NCI-H524 treated with DMSO at 0.1 percent for 48 hours (cell line): ENCODE measurements around the gene TJP1.

Experiments used
- DNase-seq: peaks from one replicate; lab custom pipeline; 2025; lab: John Stamatoyannopoulos, UW

TJP1 gene

DNA sequence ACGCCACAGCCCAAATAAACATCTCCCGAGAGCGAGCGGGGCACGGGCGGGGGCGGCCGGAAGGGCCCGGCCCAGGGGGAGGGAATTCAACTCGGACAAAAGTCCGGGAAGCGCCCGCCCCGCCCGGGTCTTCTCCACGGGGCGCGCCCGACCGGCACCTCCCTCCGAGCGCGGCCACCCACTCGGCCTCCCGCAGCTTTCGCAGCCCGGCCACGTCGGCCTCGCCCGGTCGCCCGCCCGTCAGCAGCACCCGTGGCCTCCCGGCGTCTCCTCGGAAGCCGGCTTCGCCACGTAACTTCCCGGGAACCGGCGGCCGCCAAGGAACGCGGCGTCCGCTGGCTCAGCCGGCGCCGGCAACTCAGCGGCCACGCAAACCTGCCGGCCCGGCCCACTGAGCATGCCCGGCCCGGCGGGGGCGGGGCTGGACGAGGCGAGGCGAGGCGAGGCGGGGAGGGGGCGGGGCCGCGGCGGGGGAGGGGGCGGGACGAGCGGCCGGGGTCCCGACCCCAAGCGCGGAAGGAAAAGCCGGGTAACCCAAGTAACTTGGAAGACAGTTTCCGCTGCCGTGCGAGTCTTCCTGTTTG, at the start of gene TJP1:
TJP1 (minus strand) TSS at position 369 of the 584 bp plus-strand sequence. CDS start 440 bp downstream, outside the sequence.
- no peak for DNase-seq

DNA sequence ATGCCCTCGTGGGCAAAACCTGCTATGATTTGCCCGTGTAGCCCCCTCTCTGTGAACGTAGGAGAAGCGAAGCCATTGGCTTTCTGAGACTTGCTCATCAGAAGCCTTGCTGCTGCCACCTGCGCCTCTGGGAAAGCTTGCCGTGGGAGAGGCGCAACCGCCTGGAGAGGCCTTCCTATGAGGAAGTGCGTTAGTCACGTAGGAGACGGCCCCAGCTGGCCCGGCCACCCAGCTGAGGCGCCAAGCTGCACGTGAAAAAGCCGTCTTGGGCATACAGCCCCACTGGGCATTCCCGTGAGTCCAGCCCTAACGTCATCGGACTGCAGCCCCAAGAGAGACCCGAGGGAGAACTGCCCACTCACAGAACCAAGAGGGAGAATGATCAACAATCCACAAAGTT, 49.1 kb upstream of the TJP1 start:
- no peak for DNase-seq

DNA sequence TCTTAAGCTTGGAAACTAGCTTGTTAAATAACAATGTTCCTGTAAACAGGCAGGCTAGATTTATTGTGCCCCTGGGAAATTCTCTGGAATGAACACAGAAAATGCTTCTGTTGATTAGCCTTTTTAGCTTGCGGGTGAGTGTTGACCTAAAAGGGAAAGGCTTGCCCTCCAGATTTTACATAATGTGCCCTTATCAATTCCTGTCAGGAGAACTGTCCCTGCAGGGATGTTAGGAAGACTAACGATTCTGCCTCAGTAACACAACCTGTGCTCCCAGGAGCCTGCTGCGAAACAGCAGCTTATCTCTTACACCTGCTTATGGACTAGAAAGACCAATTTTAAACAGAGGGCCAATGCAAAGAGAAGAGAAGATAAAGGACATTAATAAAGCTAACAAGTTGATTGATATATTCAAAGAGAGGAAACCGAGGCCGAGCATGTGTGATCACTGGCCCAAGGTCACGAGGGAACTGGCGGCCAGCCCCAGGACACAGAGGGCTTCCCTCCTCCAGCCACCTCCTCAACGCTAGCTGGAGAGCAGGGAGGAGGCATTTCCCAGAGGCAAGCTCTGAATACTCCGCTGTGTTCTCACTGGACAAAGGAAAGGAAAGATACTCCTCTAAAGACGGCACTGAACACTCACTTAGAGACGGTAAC, 48.4 kb upstream of the TJP1 start:
- DNase-seq = no peak

DNA sequence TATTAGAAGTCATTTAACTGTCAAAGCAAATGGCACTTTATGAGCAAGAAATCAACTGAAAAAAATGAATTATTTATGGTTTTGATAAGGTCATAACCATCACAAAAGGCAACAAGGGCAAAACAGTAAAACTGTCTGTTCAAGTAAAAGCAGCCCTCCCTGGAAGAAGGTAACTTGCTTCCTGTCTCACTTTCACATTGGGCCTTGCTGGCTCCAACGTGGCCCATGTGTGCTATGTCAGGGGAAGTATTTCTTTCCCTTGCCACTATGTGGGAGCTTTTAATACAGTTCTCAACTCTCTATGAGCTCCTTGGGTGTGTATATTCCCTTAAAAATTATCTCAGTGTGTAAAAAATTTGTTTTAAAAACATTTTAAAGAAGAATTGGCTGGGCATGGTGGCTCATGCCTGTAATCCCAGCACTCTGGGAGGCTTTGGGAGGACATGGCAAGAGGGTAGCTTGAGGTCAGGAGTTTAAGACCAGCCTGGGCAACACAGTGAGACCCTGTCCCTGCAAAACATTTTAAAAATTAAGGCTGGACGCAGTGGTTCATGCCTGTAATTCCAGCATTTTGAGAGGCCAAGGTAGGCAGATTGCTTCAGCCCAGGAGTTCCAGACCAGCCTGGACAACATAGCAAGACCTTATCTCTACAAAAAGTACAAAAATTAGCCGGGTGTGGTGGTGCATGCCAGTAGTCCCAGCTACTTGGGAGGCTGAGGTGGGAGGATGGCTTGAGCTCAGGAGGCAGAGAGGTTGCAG, 45.2 kb upstream of the TJP1 start:
- DNase-seq = no peak

DNA sequence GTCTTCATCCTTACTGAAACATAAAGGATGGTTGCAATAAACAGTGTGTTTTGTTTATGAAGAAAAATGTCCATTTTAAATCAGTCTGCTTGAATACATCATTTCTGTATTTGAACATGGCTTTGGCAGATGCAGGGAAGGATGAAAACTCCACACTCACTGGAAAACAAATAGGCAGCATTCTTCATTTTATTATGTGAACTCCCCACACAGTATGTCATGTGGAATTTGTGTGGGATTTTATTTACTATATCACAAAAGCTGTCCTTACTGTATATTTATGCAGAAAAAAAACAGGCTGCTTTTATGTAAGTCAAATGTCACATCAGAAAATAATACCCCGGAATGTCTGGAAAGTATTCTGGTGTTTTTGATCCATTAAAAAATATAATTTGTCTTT, 44.1 kb upstream of the TJP1 start:
- no peak for DNase-seq

DNA sequence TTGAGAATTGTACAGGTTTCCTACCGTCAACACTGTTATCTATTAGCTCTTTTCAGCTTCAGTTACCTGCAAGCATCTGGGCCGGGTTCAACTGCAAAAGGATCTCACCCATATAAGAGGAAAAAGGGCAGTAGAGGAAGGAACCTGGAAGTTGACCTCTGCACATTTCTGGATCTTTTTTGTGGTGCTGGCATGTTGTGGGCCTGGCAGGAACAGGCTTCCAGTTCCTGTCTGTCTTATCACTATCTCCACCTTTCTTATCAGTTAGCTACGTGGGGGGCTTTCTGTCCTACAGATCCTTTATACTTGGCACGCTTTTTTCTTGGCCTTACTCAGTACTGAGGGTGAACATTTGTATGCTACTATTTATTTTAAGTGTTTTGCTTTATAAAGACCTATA, 42.2 kb upstream of the TJP1 start:
- no peak for DNase-seq

DNA sequence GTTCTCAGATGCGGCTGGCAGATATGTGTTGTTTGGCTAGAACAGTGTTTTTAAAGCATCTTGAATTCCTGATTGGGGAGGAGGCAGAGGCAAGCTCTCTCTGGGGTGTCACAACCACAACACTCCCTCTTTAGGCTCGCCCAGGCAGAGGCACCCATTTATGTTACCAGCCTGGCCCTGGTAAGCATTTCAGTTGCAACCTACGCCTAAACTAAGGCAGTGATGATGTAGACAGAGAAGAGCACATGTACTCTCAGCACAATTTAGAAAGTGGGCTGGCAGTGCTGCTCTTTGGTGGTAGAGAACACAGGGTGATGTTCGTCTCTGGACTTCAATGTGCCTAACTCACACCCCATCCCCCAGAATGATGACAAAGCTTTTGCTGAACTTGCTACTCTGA, 41.2 kb upstream of the TJP1 start:
- no peak for DNase-seq

DNA sequence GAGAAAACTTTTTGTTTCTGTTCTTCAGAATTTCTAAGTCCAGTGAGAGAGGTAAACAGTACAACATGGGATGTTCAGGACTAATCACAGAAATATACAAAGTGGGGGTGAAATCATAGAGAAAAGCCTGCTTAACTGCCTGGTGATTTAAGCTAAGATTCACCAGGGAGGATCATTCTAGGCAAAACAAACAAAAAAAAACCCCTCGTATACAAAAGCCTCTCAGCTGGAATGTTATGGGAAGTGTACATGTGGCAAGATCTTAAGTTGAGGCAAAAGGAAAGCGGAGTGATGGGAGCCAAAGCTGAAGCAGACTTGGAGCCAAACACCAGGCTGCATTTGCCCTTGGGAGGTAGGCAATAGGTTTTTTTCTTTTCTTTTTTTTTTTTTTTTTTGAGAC, 40.0 kb upstream of the TJP1 start:
- no peak for DNase-seq

DNA sequence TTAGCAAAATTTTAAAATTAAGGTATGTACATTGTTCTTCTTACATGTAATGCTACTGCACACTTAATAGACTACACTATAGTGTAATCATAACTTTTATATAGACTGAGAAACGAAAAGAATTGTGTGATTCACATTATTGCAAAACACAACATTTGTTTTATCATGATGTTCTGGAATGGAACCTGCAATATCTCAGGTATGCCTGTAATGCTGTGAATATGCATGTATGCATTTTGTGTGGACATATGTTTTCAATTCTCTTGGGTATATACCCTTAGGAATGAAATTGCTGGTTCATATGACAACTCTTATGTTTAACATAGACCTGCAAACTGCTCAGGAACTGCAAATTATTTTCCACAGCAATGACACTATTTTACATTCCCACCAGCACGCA, 38.6 kb upstream of the TJP1 start:
- no peak for DNase-seq

DNA sequence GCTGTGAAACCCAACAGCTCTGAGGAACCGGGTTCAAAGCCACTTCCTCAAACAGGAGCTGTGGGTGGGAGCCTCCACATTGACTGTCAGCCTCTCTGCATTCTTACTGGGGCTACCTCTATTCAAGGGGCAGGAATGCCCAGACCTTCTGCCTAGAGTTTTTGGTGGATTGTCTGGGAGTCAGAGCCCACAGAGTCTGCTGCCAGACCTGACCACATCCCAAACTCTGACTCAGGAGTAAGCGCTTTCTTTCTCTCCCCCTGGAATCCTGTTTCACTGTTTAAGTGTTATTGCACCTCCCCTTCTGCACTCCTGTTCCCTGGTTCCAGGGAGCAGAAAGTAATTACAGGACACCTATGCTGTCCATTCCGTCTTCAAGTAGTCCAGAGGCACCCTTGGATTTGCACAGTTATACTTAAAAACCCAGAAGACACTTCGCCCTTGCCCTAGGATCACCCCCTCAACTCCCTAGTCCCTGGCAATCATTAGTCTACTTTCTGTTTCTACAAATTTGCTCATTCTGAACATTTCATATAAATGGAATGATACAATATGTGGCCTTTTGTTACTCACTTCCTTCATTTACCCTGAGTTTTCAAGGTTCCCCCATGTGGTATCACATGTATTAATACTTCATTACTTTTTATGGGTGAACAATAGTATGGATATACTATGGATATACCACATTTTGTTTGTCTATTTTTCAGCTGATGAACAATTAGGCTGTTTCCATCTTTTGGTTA, 37.9 kb upstream of the TJP1 start:
- no peak for DNase-seq

DNA sequence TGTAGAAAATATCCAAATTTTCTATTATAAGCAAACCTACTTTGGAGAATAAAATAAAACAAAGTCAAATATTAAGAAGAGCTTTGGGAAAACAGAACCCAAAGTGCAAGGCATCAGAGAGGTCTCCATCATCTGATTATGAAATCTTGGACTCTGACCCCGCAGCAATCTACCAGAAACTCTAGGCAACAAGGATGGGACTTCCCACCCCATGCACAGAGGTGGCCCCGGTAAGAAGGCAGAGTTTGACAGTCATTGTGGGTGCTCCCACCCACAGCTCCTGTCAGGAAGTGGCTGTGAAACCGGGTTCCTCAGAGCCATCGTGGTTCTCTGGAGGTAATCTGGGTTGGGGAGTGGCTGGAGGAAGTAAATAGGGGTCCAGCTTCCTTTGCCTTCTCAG, 37.0 kb upstream of the TJP1 start:
- no peak for DNase-seq

DNA sequence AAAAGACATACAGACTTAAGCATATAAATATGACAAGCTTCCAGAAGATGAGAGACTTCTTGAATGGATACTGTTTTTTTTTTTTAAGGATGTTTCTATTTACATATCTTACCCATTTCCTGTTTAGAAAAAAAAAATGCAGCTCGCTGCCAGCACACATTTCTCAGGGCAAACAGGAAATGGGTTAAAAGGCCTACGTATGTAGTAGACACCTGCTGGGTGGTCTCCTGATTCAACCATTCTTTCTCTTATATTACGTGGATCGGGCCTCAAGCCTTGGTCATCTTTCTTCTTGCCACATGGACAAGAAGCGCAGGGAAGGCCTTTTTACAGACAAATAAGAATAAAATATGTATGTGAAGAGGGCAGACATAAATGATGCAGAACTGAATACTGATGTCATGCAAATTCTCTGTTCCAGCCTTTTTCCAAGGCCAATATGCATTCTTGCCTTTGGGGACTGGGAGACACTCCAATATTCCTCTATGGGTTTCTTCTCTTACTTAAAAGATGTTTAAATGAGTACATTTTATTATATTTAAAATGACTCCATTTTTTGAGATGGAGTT, 35.0 kb upstream of the TJP1 start:
- DNase-seq = no peak

DNA sequence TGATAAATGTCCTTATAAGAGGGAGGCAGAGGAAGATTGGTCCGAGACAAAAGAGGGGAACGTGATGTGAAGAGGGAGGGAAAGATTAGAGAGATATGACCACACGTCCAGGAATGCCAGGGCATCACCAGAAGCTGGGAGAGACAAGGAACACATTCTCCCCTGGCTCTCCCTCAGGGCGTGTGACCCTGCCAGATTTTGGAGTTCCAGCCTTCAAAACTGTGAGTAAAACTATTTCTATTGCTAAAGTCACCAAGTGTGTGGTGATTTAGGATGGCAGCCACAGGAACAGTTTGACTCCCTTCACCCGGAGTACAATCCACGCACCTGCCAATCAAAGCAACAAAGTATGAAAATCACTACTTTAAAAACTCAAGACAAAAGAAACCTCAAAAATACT, 32.1 kb upstream of the TJP1 start:
- no peak for DNase-seq

DNA sequence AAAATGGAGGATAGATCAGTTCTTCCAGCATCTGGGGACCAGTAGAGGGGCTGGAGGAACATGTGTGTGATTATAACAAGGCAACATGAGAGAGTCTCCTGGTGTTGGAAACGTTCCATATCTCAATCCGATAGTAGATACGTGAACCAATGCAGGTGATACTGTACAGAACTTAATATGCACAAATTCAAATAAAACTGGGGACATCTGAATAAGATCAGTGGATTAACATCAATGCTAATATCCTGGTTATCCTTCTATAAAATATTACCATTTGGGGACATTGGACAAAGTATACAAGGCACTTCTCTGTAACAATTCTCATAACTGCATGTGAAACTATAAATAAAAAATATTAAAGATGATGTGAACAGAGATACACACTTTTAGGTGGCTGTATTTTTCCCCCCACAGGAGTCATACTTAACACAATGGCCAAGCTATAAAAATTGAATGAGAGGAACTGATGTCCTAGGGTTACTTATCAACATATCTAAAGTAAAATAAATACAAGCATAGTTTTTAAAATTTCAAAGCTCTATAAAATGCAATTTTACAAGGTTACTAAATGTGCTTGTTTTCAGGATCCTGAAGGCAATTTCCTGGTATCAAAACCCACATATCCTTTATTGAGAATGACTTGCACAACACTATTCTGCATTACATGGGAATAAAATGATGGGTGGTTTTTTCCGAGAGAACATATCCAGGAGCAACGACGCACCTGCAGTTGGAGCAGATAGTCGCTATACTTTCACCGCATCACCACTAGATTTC, 31.1 kb upstream of the TJP1 start:
- DNase-seq = no peak

DNA sequence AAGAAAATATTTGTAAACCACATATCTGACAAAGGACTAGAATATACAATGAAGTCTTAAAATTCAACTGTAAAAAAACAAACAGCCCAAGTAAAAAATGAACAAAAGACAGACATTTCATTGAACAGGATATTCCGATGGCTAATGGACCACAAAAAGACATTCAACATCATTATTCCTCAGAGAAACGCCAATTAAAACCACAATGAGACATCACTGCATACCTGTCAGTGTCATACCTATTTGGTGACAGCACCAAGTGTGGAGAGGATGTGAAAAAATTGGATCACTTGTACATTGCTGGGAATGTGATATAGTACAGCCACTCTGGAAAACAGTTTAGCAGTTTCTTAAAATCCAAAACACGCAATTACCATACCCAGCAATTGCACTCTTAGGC, 29.9 kb upstream of the TJP1 start:
- DNase-seq = no peak

DNA sequence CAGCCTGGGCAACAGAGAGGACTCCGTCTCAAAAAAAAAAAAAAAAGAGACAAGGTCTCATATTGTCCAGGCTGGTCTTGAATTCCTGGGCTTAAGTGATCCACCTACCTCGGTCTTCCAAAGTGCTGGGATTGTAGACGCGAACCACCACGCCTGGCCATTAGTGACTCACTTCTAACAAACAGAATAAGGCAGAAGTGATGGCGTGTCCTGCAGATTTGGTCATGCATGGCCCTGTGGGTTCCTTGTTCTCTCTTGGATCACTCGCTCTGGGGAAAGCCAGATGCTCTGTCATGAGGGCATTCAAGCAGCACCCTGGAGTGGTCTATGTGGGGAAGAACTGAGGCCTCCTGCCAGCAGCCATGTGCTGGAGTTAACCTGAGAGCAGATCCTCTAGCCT, 27.4 kb upstream of the TJP1 start:
- no peak for DNase-seq

DNA sequence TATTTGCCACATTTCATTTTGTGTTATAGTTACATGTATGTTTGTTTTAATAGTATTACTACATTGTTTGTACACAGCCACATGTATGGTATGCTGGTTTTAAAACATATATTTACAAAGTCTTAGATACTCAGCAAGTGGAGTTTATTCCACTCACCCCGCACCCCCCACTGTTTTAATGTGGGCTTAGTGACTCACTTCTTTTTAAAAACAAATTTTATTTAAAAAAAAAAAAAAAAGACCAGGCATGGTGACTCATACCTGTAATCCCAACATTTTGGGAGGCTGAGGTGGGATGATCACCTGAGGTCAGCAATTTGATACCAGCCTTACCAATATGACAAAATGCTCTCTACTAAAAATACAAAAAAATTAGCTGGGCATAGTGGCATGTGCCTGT, 26.9 kb upstream of the TJP1 start:
- no peak for DNase-seq

DNA sequence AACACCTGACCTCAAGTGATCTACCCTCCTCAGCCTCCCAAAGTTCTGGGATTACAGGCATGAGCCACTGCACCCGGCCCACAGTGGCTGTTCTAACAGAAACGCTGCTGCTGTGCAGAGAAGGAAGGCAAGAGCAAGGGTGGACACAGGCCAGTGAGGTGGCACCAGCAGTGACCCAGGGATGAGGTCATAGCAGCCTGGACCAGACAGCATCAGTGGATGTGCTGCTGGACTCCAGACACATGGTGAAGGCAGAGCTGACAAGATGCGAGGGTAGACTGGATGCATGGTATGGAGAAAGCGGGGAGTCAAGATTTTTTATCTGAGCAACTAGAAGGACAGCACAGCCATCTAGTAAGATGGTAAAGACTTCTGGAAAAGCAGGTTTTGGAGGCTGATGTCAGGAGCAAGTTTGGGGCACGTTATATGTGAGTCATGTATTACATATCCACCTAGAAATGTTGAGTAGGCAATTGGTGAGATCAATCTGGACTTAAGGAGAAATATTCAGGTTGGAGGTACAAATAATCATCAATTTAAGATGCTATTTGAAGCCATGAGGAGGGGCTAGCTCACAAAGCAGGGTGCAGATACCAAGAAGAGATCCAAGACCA, 22.1 kb upstream of the TJP1 start:
- no peak for DNase-seq

DNA sequence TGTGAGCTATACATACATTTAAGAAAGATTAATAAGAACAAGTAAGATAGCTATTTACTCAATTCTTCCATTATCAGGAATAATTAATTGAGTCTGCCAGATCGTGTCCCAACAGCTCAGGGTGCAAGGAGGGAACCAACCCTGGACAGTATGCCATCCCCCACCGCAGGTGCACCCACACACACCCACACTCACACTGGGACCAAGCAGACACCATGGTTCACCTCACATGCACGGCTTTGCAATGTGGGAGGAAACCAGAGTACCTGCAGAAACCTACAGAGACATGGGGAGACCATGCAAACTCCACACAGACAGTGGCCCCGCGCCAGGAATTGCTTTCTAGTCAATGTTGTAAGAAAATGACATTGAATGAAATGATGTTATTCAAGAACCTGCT, 20.0 kb upstream of the TJP1 start:
- no peak for DNase-seq

DNA sequence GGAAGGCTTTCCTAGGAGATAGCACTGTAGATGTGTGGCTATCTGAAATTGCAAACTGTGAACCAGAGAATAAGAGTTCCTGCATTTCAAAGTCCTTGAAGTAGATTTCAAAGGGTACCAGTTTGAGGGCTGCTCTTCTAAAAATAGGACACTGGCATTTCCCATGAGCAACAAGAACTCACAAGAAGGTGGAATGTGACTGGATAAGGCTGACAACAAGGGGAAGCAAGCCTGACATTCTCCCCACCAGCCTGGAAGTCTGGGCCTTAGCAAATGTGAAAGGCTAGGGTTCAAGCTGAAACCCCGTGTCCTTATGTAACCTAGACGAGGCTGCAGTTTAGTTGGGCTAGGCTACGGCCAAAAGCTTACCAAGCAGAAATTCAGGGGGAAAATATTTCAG, 18.7 kb upstream of the TJP1 start:
- DNase-seq = no peak

DNA sequence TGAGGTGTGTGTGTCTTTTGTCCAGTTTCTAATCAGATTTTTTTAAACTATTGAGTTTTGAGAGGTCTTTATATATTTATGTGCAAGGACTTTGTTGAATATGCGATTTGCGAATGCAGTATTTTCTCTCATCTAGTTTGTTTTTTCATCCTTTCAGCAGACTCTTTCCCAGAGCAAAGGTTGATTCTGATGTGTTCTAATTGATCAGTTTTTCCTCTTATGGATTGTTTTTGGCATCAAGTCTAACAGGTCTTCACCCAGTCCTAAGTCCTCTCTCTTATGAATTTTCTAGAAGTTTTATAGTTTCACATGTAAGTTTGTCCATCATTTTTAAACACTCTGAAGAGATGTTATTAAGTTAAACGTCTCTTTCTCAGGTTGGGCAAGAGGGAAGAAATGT, 17.8 kb upstream of the TJP1 start:
- DNase-seq = no peak
